HCT116 (cell line): ENCODE data around the gene ARHGAP29. TPM values are rescaled to one million over a fixed set of nuclear protein-coding genes. Genes with fewer than 3 reads are reported as not detected.

Experiments
- ATAC-seq: fragments of 200-7000 bp; cut with Tn5 transposase; 2 replicates; pipeline ENCODE4 v1.9.1; 2020; ENCODE audit warnings: mild to moderate bottlenecking, moderate library complexity
- BruUV-seq: library from RNA; stranded (reverse); fragments of 400-500 nt; replicated peaks from 2 replicates; lab custom pipeline; 2021; lab: Mats Ljungman, UMichigan
- CTCF ChIA-PET: fragments of 300-600 bp; sonication (Branson Sonifier 250); formaldehyde crosslinking; loops from one replicate; lab custom pipeline; 2021; ENCODE audit warnings: antibody characterized with exemption; lab: Charles Lee
- POLR2A ChIA-PET: fragments of 300-600, 350-600 bp; sonication (Branson Sonifier 250); formaldehyde crosslinking; loops from one replicate; lab custom pipeline; 2021; ENCODE audit warnings: antibody characterized with exemption; lab: Charles Lee
- RAD21 ChIA-PET, 2 experiments: fragments of 300-600 bp; sonication (Branson Sonifier 250); formaldehyde crosslinking; loops; one replicate each; lab custom pipeline; 2023; ENCODE audit warnings: low total read pairs in 2 of 2; ENCODE audit not compliant: uncharacterized antibody in 2 of 2, unreplicated experiment in 2 of 2, low non-redundant PET in 1 of 2; lab: Charles Lee
- DNase-seq: peaks from one replicate; pipeline ENCODE4 v3.0.0-alpha.2; 2010; ENCODE audit warnings: low read depth, low spot score
- H2AFZ ChIP-seq: fragments of 200-600 bp; shearing (Covaris generic), sonication (generic); 2 replicates; pipeline ENCODE4 v1.6.1; 2017; ENCODE audit warnings: low read depth, mixed run types, mixed read lengths, antibody characterized with exemption, low read length; ENCODE audit not compliant: poor library complexity, severe bottlenecking
- H3K27ac ChIP-seq: 2 replicates; pipeline ENCODE4 v1.5.1; 2012; ENCODE audit warnings: low read depth, low read length
- H3K27me3 ChIP-seq: fragments of 200-600 bp; sonication (generic); 2 replicates; pipeline ENCODE4 v1.6.1; 2016; ENCODE audit warnings: mixed run types, low read length, mixed read lengths; ENCODE audit not compliant: insufficient read depth
- H3K36me3 ChIP-seq, 2 experiments: fragments of 200-500 bp in 1 of 2; fragments of 200-600 bp in 1 of 2; sonication (Bioruptor generic) in 1 of 2; sonication (generic) in 1 of 2; 2 replicates each; pipeline versions ENCODE4 v1.5.1 to v1.6.1; 2014 to 2016; ENCODE audit warnings: low read length in 2 of 2, inconsistent platforms in 1 of 2, mixed read lengths in 1 of 2, mixed run types in 1 of 2; ENCODE audit not compliant: insufficient read depth in 2 of 2, control insufficient read depth in 1 of 2
- H3K4me1 ChIP-seq, 2 experiments: fragments of 200-600 bp in 1 of 2; sonication (generic) in 1 of 2; 2 replicates each; pipeline versions ENCODE4 v1.5.1 to v1.6.1; 2012 to 2017; ENCODE audit warnings: low read length in 2 of 2, inconsistent platforms in 1 of 2, mild to moderate bottlenecking in 1 of 2, mixed read lengths in 1 of 2, mixed run types in 1 of 2, moderate library complexity in 1 of 2; ENCODE audit not compliant: insufficient read depth in 2 of 2, control insufficient read depth in 1 of 2
- H3K4me2 ChIP-seq: fragments of 200-600 bp; sonication (generic); 2 replicates; pipeline ENCODE4 v1.6.1; 2017; ENCODE audit warnings: mixed run types, low read length, mixed read lengths
- H3K4me3 ChIP-seq, 2 experiments: fragments of 200-600 bp in 1 of 2; sonication (generic) in 1 of 2; replicated peaks in 1 of 2; 2 replicates each; pipeline ENCODE4 v1.5.1; 2011 to 2016; ENCODE audit warnings: low read length in 2 of 2, control low read depth in 1 of 2, low read depth in 1 of 2, mild to moderate bottlenecking in 1 of 2, mixed read lengths in 1 of 2, mixed run types in 1 of 2
- H3K79me2 ChIP-seq: fragments of 200-600 bp; sonication (generic); 2 replicates; pipeline ENCODE4 v1.6.1; 2017; ENCODE audit warnings: mild to moderate bottlenecking, mixed run types, low read length, moderate library complexity, mixed read lengths; ENCODE audit not compliant: insufficient read depth
- H3K9ac ChIP-seq: fragments of 200-600 bp; sonication (generic); 2 replicates; pipeline ENCODE4 v1.6.1; 2016; ENCODE audit warnings: low read length, mixed read lengths
- H3K9me2 ChIP-seq: fragments of 200-600 bp; sonication (generic), shearing (Covaris generic); 2 replicates; pipeline ENCODE4 v1.6.1; 2017; ENCODE audit warnings: mixed run types, mild to moderate bottlenecking, moderate library complexity; ENCODE audit not compliant: insufficient read depth
- H3K9me3 ChIP-seq, 2 experiments: fragments of 200-500 bp in 1 of 2; fragments of 200-600 bp in 1 of 2; sonication (Bioruptor generic) in 1 of 2; sonication (generic) in 1 of 2; 2 replicates each; pipeline ENCODE4 v1.6.1; 2014 to 2017; ENCODE audit warnings: low read length in 2 of 2, mixed read lengths in 2 of 2, inconsistent platforms in 1 of 2, low read depth in 1 of 2, mild to moderate bottlenecking in 1 of 2, mixed run types in 1 of 2, moderate library complexity in 1 of 2; ENCODE audit not compliant: control insufficient read depth in 1 of 2, insufficient read depth in 1 of 2
- H4K20me1 ChIP-seq: fragments of 200-600 bp; sonication (generic), shearing (Covaris generic); 2 replicates; pipeline ENCODE4 v1.6.1; 2017; ENCODE audit warnings: mixed run types, mild to moderate bottlenecking, moderate library complexity; ENCODE audit not compliant: insufficient read depth
- CBX3 ChIP-seq: IDR thresholded peaks from 2 replicates; pipeline ENCODE4 v1.6.1; 2012; ENCODE audit warnings: low read depth
- EZH2 ChIP-seq: fragments of 200-600 bp; sonication (generic); IDR thresholded peaks from 2 replicates; pipeline ENCODE4 v1.6.1; 2017; ENCODE audit warnings: antibody characterized with exemption, mixed run types
- EZH2phosphoT487 ChIP-seq: fragments of 200-600 bp; IDR thresholded peaks from 2 replicates; pipeline ENCODE4 v1.6.1; 2018; ENCODE audit warnings: antibody characterized with exemption, borderline replicate concordance
- FOSL1 ChIP-seq: IDR thresholded peaks from 2 replicates; pipeline ENCODE4 v1.6.1; 2012; ENCODE audit warnings: low read depth
- POLR2AphosphoS5 ChIP-seq: IDR thresholded peaks from 2 replicates; pipeline ENCODE4 v1.6.1; 2011; ENCODE audit warnings: mild to moderate bottlenecking, low read depth, low read length, moderate library complexity
- SIN3A ChIP-seq: IDR thresholded peaks from 2 replicates; pipeline ENCODE4 v1.6.1; 2012; ENCODE audit warnings: low read depth
- ZFX ChIP-seq: fragments of 450-650 bp; IDR thresholded peaks from 2 replicates; pipeline ENCODE4 v1.6.1; 2017
- intact Hi-C: fragments of 100-400 bp; cut with micrococcal nuclease; formaldehyde crosslinking; loops from 2 replicates; pipeline ENCODE4 v1.10.0; 2022
- total RNA-seq: library from RNA; stranded (reverse); gene quantifications from one replicate; pipeline ENCODE4 v1.2.1, GENCODE V29; 2021; ENCODE audit not compliant: unreplicated experiment
- TF ChIP-seq, protein P1 (sequence below): IDR thresholded peaks from 2 replicates; pipeline ENCODE4 v1.6.1; 2012; ENCODE audit warnings: low read depth
- TF ChIP-seq, protein P2 (sequence below): IDR thresholded peaks from 2 replicates; pipeline ENCODE4 v1.6.1; 2011; ENCODE audit warnings: mild to moderate bottlenecking, low read length, moderate library complexity; ENCODE audit not compliant: insufficient replicate concordance; ENCODE audit errors: extremely low read depth

Gene ARHGAP29
- total RNA-seq, 1 experiment from 2014 or later: 128 TPM

DNA sequence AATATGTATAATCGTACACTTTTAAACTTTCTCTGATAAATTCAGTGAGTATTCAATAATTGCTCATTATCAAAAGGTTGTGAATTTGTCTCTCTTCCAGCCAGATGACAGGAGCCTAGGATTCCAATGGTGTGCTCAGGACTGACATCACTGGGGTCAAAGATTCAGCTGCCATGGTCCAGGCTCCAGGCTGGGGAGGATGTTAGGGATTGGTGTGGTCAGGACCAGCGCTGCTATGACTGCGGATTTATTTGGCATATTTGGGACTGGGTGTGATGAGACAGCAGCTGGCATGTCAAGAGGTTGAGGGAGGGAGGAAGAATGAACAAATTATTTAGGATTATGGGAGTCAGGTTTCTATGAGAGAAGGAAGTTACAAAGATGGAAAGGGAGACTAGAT is 68.3 kb downstream of the ARHGAP29 start:
- no peak overlapping the region for H3K4me3 ChIP-seq
- H3K9me3 ChIP-seq: no peaks in the 10 kb centered on the region
- H3K9me2 ChIP-seq: no peaks in the 10 kb centered on the region
- BruUV-seq: TSS peak; percentile 1
- no peak for DNase-seq
- H3K4me1 ChIP-seq: peaks cover 0 to 5% of the 10 kb centered on the region in 2 experiments; a peak in 1 of 4 replicates
- ChIA-PET CTCF (no interaction called here), RAD21 (no interaction called here)
- TF ChIP-seq POLR2AphosphoS5 (peak; percentile 49; the same call in 1 of the 2 replicates), ZFX (no peak), SIN3A (no peak), EZH2 (no peak), EZH2phosphoT487 (no peak), CBX3 (no peak), FOSL1 (no peak)
- TF ChIP-seq, protein P1, sequence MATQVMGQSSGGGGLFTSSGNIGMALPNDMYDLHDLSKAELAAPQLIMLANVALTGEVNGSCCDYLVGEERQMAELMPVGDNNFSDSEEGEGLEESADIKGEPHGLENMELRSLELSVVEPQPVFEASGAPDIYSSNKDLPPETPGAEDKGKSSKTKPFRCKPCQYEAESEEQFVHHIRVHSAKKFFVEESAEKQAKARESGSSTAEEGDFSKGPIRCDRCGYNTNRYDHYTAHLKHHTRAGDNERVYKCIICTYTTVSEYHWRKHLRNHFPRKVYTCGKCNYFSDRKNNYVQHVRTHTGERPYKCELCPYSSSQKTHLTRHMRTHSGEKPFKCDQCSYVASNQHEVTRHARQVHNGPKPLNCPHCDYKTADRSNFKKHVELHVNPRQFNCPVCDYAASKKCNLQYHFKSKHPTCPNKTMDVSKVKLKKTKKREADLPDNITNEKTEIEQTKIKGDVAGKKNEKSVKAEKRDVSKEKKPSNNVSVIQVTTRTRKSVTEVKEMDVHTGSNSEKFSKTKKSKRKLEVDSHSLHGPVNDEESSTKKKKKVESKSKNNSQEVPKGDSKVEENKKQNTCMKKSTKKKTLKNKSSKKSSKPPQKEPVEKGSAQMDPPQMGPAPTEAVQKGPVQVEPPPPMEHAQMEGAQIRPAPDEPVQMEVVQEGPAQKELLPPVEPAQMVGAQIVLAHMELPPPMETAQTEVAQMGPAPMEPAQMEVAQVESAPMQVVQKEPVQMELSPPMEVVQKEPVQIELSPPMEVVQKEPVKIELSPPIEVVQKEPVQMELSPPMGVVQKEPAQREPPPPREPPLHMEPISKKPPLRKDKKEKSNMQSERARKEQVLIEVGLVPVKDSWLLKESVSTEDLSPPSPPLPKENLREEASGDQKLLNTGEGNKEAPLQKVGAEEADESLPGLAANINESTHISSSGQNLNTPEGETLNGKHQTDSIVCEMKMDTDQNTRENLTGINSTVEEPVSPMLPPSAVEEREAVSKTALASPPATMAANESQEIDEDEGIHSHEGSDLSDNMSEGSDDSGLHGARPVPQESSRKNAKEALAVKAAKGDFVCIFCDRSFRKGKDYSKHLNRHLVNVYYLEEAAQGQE: no peak
- TF ChIP-seq, protein P2, sequence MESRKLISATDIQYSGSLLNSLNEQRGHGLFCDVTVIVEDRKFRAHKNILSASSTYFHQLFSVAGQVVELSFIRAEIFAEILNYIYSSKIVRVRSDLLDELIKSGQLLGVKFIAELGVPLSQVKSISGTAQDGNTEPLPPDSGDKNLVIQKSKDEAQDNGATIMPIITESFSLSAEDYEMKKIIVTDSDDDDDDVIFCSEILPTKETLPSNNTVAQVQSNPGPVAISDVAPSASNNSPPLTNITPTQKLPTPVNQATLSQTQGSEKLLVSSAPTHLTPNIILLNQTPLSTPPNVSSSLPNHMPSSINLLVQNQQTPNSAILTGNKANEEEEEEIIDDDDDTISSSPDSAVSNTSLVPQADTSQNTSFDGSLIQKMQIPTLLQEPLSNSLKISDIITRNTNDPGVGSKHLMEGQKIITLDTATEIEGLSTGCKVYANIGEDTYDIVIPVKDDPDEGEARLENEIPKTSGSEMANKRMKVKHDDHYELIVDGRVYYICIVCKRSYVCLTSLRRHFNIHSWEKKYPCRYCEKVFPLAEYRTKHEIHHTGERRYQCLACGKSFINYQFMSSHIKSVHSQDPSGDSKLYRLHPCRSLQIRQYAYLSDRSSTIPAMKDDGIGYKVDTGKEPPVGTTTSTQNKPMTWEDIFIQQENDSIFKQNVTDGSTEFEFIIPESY: no peak
- TF ChIP-seq, all 23 proteins: peak for 1
- POLR2A ChIA-PET: no interaction called here
- H2AFZ ChIP-seq: no peak overlapping the region
- ATAC-seq: no peak
- peaks cover 17% of the 10 kb centered on the region; the same call in 1 of the 2 replicates for H4K20me1 ChIP-seq
- H3K27me3 ChIP-seq: no peaks in the 10 kb centered on the region
- H3K27ac ChIP-seq: no peak overlapping the region
- intact Hi-C loops: no loop called here
- no peak overlapping the region for H3K9ac ChIP-seq
- H3K79me2 ChIP-seq: peaks cover 24% of the 10 kb centered on the region
- no peak overlapping the region for H3K4me2 ChIP-seq
- H3K36me3 ChIP-seq: peaks cover 17 to 40% of the 10 kb centered on the region in 2 experiments
